ENCODE data around the gene SIPA1L3.
A peak's percentile ranks its signal among the peaks of the same experiment; 100 is the strongest.

The SIPA1L3 gene

DNA sequence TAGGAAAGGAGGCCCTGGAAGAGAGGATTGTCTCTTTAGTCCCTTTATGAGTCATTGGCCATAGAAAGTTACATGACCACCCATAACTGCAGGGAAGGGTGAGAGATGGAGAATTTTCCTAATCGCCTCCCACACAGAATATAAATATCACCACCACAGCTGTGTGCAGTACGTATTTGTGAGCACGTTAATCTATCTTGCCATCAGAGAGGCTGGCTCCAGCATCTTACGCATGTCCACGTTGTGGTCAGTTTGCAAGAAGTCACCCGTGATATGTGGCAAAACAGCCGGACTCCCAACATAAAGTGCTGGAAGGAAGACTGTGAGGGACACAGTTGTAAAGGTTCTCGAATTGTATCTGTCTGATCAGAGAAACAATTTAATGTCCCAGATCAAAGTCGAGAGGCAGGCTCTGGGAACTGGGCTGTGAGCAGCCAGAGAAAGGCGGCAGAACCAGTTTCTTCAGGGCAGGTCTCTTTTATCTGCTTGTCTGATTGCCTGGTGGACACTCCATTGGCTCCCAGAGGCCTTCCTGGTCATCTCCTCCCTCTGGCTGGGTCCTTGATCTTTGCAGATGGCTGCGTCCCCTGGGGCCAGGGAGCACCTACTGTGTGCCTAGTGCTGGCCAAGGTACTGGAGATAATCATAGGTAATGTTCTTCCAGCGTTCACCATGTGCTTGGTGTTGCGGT is 74.9 kb downstream of the SIPA1L3 start:
- ChIA-PET CTCF (interaction anchor here (0.8 kb wide), 1 partner anchor 10 kb away, joined by 3 read pairs; no protein-coding TSS in a partner anchor), POLR2A (no interaction called here)
- Histone ChIP-seq H3K9me3 (ENCODE audit: control extremely low read depth in 1 of 5, control insufficient read depth in 4 of 5, insufficient read depth in 2 of 5, low read depth in 1 of 5, low read length in 4 of 5) (no peaks in the 10 kb centered on the region), H3K4me1 (ENCODE audit: control extremely low read depth in 1 of 4, control insufficient read depth in 4 of 4, insufficient read depth in 4 of 4, low read length in 3 of 4) (peaks cover 3 to 24% (median 17%) of the 10 kb centered on the region in 4 experiments), H3K27ac (ENCODE audit: insufficient read depth in 1 of 2, low read depth in 1 of 2, low read length in 2 of 2, poor library complexity in 1 of 2, severe bottlenecking in 2 of 2) (no peak overlapping the region), H3K4me3 (ENCODE audit: control insufficient read depth in 1 of 7, extremely low read depth in 1 of 7, insufficient read depth in 4 of 7, low read depth in 2 of 7, low read length in 6 of 7) (no peak overlapping the region), H3K27me3 (replicated peaks in 2 of 5; ENCODE audit: control insufficient read depth in 4 of 5, insufficient read depth in 5 of 5, low read length in 4 of 5) (no peaks in the 10 kb centered on the region), H3K36me3 (ENCODE audit: control insufficient read depth in 4 of 4, insufficient read depth in 4 of 4, low read length in 3 of 4) (no peaks in the 10 kb centered on the region)
- 91% methylated on average over 12 of the region's 13 CpGs for WGBS (ENCODE audit: insufficient coverage)
- no peak for DNase-seq

DNA sequence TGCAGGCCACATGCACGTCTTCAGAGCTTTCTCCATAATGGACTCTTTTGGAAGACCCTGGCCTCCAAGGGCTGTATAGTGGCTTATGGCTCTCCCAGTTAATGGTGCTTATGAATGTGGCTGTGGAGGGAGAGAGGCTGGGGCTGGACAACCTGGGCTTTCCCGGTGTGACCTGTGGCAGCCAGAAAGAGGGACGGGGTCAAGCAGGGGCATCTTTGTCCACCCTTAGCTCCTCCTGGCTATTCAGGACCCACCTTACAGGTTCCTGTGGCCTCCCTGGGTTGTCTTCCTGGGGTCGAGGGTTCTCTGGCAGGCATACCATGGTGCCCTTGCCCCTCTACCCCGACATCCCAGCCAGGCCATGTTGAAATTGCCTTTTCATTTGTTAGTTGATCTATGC is 75.6 kb downstream of the SIPA1L3 start:
- WGBS (ENCODE audit: insufficient coverage) = 85% methylated on average over 4 of the region's 5 CpGs
- no peak for DNase-seq
- Histone ChIP-seq H3K36me3 (ENCODE audit: control insufficient read depth in 4 of 4, insufficient read depth in 4 of 4, low read length in 3 of 4) (no peaks in the 10 kb centered on the region), H3K27ac (ENCODE audit: insufficient read depth in 1 of 2, low read depth in 1 of 2, low read length in 2 of 2, poor library complexity in 1 of 2, severe bottlenecking in 2 of 2) (no peak overlapping the region), H3K4me1 (ENCODE audit: control extremely low read depth in 1 of 4, control insufficient read depth in 4 of 4, insufficient read depth in 4 of 4, low read length in 3 of 4) (peaks cover 3 to 30% (median 23%) of the 10 kb centered on the region in 4 experiments), H3K4me3 (ENCODE audit: control insufficient read depth in 1 of 7, extremely low read depth in 1 of 7, insufficient read depth in 4 of 7, low read depth in 2 of 7, low read length in 6 of 7) (no peak overlapping the region), H3K27me3 (replicated peaks in 2 of 5; ENCODE audit: control insufficient read depth in 4 of 5, insufficient read depth in 5 of 5, low read length in 4 of 5) (no peaks in the 10 kb centered on the region), H3K9me3 (ENCODE audit: control extremely low read depth in 1 of 5, control insufficient read depth in 4 of 5, insufficient read depth in 2 of 5, low read depth in 1 of 5, low read length in 4 of 5) (no peaks in the 10 kb centered on the region)
- CTCF ChIA-PET = interaction anchor here (0.8 to 1.4 kb wide), 2 partner anchors 9 to 38 kb away, joined by 3 read pairs; no protein-coding TSS in a partner anchor
- POLR2A ChIA-PET = no interaction called here

DNA sequence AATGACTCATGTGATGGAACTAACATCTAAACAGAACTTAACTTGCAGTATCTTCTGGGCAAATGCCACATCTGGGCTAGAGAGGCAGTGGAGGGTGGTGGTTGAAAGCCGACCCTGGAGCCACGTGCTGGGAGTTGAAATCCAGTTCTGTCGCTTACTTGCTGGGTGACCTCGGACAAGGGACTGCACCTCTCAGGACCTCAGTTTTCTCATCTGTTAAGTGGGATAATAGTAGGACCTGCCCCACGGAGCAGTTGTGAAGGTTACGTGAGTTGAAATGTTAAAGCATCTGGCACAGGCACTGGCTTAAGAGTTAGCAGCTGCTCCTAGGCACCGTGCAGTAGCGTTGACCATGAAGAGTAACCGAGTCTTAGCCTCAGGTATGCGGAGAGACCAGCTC is 76.1 kb downstream of the SIPA1L3 start:
- ChIA-PET POLR2A (no interaction called here), CTCF (interaction anchor here (0.7 to 1.4 kb wide), 4 partner anchors 9 to 38 kb away, joined by 3 read pairs; no protein-coding TSS in a partner anchor)
- Histone ChIP-seq H3K36me3 (ENCODE audit: control insufficient read depth in 4 of 4, insufficient read depth in 4 of 4, low read length in 3 of 4) (no peaks in the 10 kb centered on the region), H3K4me1 (ENCODE audit: control extremely low read depth in 1 of 4, control insufficient read depth in 4 of 4, insufficient read depth in 4 of 4, low read length in 3 of 4) (peaks cover 3 to 32% (median 25%) of the 10 kb centered on the region in 4 experiments), H3K27me3 (replicated peaks in 2 of 5; ENCODE audit: control insufficient read depth in 4 of 5, insufficient read depth in 5 of 5, low read length in 4 of 5) (no peaks in the 10 kb centered on the region), H3K27ac (ENCODE audit: insufficient read depth in 1 of 2, low read depth in 1 of 2, low read length in 2 of 2, poor library complexity in 1 of 2, severe bottlenecking in 2 of 2) (no peak overlapping the region), H3K9me3 (ENCODE audit: control extremely low read depth in 1 of 5, control insufficient read depth in 4 of 5, insufficient read depth in 2 of 5, low read depth in 1 of 5, low read length in 4 of 5) (no peaks in the 10 kb centered on the region), H3K4me3 (ENCODE audit: control insufficient read depth in 1 of 7, extremely low read depth in 1 of 7, insufficient read depth in 4 of 7, low read depth in 2 of 7, low read length in 6 of 7) (no peak overlapping the region)
- no peak for DNase-seq
- WGBS (ENCODE audit: insufficient coverage) = 87% methylated on average over 10 of the region's 10 CpGs

DNA sequence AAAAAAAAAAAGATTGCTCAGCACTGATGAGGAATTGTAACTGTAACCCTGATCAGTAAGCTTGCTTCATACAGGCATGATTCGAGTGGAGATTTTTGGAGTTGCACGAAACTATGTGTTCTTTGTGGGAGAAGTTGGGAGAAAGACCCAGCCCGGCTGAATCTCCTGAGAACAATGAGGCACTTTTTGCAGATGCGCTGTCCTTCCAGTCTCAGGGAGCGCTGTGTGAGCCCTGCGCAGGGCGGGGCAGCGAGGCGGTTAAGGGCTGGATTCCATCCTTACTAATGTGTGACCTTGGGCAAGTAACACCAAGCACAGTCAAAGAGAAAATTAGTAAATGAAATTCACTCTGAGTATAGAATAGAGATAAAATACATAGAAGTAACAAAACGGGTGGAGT is 76.9 kb downstream of the SIPA1L3 start:
- Histone ChIP-seq H3K36me3 (ENCODE audit: control insufficient read depth in 4 of 4, insufficient read depth in 4 of 4, low read length in 3 of 4) (no peaks in the 10 kb centered on the region), H3K9me3 (ENCODE audit: control extremely low read depth in 1 of 5, control insufficient read depth in 4 of 5, insufficient read depth in 2 of 5, low read depth in 1 of 5, low read length in 4 of 5) (no peaks in the 10 kb centered on the region), H3K4me1 (ENCODE audit: control extremely low read depth in 1 of 4, control insufficient read depth in 4 of 4, insufficient read depth in 4 of 4, low read length in 3 of 4) (peaks cover 3 to 38% (median 30%) of the 10 kb centered on the region in 4 experiments), H3K27ac (ENCODE audit: insufficient read depth in 1 of 2, low read depth in 1 of 2, low read length in 2 of 2, poor library complexity in 1 of 2, severe bottlenecking in 2 of 2) (no peak overlapping the region), H3K4me3 (ENCODE audit: control insufficient read depth in 1 of 7, extremely low read depth in 1 of 7, insufficient read depth in 4 of 7, low read depth in 2 of 7, low read length in 6 of 7) (no peak overlapping the region), H3K27me3 (replicated peaks in 2 of 5; ENCODE audit: control insufficient read depth in 4 of 5, insufficient read depth in 5 of 5, low read length in 4 of 5) (no peaks in the 10 kb centered on the region)
- 98% methylated on average over 5 of the region's 10 CpGs for WGBS (ENCODE audit: insufficient coverage)
- ChIA-PET POLR2A (interaction anchor here (0.6 kb wide), 1 partner anchor 763 kb away, joined by 4 read pairs; no protein-coding TSS in a partner anchor), CTCF (interaction anchor here (0.7 to 1.4 kb wide), 3 partner anchors 21 to 37 kb away, joined by 3 read pairs; no protein-coding TSS in a partner anchor)
- no peak for DNase-seq

DNA sequence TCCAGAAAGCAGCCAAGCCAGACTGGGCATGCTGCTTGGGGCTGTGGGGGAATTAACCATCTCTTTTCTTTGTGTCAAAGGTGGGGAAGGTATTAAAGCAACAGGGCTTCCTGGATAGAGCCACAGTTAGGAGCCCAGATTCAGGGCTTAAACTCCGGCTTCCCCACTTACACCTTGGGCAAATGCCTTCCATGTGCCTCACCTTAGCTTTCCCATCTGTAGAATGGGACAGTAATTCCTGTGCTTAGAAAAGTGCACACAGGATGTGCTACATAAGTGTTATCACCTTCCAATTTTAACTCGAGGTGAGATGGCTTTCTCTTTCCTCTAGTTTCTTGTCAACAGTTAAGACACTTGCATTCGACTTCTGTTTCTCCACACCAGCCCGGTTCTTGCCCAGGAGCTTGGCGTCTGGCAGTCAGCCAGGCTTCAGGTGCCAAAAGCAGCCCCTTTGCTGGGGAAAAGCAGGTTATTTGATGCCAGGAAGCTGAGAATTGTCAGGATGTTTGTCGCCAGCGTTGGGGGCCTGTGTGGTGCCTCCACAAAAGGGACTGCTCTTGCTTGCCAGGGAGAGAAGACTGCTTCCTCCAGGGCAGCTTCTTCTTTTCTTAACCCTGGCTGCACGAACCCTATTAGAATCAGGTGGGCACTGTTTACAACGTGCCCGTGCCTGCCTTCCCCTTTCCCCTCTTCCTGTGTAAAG is 79.2 kb downstream of the SIPA1L3 start:
- Histone ChIP-seq H3K36me3 (ENCODE audit: control insufficient read depth in 4 of 4, insufficient read depth in 4 of 4, low read length in 3 of 4) (no peaks in the 10 kb centered on the region), H3K4me3 (ENCODE audit: control insufficient read depth in 1 of 7, extremely low read depth in 1 of 7, insufficient read depth in 4 of 7, low read depth in 2 of 7, low read length in 6 of 7) (peak overlapping the region in 3 of 7 experiments; percentile 25 to 51 (median 48)), H3K4me1 (ENCODE audit: control extremely low read depth in 1 of 4, control insufficient read depth in 4 of 4, insufficient read depth in 4 of 4, low read length in 3 of 4) (peaks cover 3 to 51% (median 35%) of the 10 kb centered on the region in 4 experiments), H3K27ac (ENCODE audit: insufficient read depth in 1 of 2, low read depth in 1 of 2, low read length in 2 of 2, poor library complexity in 1 of 2, severe bottlenecking in 2 of 2) (peak overlapping the region; percentile 11 to 75), H3K9me3 (ENCODE audit: control extremely low read depth in 1 of 5, control insufficient read depth in 4 of 5, insufficient read depth in 2 of 5, low read depth in 1 of 5, low read length in 4 of 5) (no peaks in the 10 kb centered on the region), H3K27me3 (replicated peaks in 2 of 5; ENCODE audit: control insufficient read depth in 4 of 5, insufficient read depth in 5 of 5, low read length in 4 of 5) (no peaks in the 10 kb centered on the region)
- DNase-seq = peak; percentile 25 to 77 (median 68)
- 18% methylated on average over 7 of the region's 10 CpGs for WGBS (ENCODE audit: insufficient coverage)
- ChIA-PET CTCF (interaction anchor here (0.7 to 2.1 kb wide), 11 partner anchors 10 to 84 kb away, joined by 3 to 7 read pairs (median 5); partner anchors contain the start of gene WDR87), POLR2A (interaction anchor here (0.8 kb wide), 1 partner anchor 9 kb away, joined by 4 read pairs; no protein-coding TSS in a partner anchor)

DNA sequence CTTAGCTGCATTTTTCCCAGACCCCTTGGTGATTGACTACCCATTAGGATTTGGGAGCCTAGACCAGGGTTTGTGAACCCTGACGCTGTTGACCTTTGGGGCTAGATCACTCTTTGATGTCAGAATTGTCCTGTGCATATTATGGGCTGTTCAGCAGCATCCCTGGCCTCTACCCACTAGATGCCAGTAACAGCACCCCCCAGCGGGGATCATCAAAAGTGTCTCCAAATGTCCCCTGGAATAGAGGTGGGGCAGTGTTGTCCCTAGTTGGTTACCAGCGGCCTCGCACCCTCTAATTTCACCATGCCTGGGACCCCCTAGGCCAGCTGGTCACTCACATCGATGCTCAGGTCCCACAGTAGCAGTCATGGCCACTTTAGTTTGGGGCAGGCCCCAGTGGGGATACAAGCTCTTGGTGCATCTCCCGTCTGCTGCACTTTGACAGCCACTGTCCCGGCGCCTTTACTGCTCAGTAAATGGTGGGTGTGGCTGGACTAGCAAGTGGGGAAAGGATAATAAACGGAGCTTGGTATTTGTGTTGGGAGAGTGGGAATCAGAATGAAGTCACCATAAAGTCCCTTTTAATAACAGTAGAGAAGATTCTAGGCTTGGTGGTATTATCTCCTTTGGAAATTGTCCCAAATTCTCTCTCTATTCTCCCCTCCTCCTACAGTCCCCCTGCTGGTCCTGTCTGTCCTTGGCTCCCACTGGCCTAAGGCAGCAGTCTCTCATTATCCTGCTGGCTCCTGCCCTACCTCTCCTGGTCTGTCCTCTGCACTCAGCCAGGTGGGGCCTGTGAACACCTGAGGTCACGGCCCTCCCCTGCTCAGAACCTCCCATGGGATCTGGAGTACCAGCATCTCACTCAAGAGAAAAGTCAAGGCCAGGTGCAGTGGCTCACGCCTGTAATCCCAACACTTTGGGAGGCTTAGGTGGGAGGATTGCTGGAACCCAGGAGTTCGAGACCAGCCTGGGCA is 80.6 kb downstream of the SIPA1L3 start:
- CTCF ChIA-PET = interaction anchor here (0.9 to 2.1 kb wide), 8 partner anchors 16 to 85 kb away, joined by 3 to 7 read pairs (median 4); no protein-coding TSS in a partner anchor
- Histone ChIP-seq H3K36me3 (ENCODE audit: control insufficient read depth in 4 of 4, insufficient read depth in 4 of 4, low read length in 3 of 4) (peaks cover 0 to 2% (median 0%) of the 10 kb centered on the region in 4 experiments), H3K27me3 (replicated peaks in 2 of 5; ENCODE audit: control insufficient read depth in 4 of 5, insufficient read depth in 5 of 5, low read length in 4 of 5) (no peaks in the 10 kb centered on the region), H3K4me1 (ENCODE audit: control extremely low read depth in 1 of 4, control insufficient read depth in 4 of 4, insufficient read depth in 4 of 4, low read length in 3 of 4) (peaks cover 3 to 63% (median 39%) of the 10 kb centered on the region in 4 experiments), H3K27ac (ENCODE audit: insufficient read depth in 1 of 2, low read depth in 1 of 2, low read length in 2 of 2, poor library complexity in 1 of 2, severe bottlenecking in 2 of 2) (peak overlapping the region in 1 of 2 experiments; percentile 2), H3K4me3 (ENCODE audit: control insufficient read depth in 1 of 7, extremely low read depth in 1 of 7, insufficient read depth in 4 of 7, low read depth in 2 of 7, low read length in 6 of 7) (no peak overlapping the region), H3K9me3 (ENCODE audit: control extremely low read depth in 1 of 5, control insufficient read depth in 4 of 5, insufficient read depth in 2 of 5, low read depth in 1 of 5, low read length in 4 of 5) (no peaks in the 10 kb centered on the region)
- no peak for DNase-seq
- POLR2A ChIA-PET = interaction anchor here (0.6 kb wide), 1 partner anchor 44 kb away, joined by 6 read pairs; no protein-coding TSS in a partner anchor
- 87% methylated on average over 9 of the region's 12 CpGs for WGBS (ENCODE audit: insufficient coverage)

Measured in common myeloid progenitor, CD34-positive (primary cell).